ENCODE results near the gene LTBP1.

DNA sequence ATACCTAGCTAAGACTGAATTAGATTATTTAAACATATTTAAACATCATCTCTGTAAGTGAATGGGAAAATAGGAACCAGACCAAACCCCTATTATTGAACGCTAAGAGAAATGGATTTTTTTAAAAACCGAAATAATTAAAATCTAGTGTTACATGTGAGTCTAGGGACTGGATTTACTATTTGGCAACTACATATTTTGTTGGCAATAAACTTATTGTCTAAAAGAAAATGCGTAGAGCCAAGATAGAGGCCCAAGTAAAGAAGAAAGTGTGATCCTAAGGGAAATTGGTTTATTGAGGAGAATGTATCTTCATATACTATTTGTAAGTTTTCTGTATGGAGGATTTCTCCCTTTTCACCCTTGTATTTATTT lies 105.6 kb downstream of the LTBP1 start:
- TF ChIP-seq, protein P1, sequence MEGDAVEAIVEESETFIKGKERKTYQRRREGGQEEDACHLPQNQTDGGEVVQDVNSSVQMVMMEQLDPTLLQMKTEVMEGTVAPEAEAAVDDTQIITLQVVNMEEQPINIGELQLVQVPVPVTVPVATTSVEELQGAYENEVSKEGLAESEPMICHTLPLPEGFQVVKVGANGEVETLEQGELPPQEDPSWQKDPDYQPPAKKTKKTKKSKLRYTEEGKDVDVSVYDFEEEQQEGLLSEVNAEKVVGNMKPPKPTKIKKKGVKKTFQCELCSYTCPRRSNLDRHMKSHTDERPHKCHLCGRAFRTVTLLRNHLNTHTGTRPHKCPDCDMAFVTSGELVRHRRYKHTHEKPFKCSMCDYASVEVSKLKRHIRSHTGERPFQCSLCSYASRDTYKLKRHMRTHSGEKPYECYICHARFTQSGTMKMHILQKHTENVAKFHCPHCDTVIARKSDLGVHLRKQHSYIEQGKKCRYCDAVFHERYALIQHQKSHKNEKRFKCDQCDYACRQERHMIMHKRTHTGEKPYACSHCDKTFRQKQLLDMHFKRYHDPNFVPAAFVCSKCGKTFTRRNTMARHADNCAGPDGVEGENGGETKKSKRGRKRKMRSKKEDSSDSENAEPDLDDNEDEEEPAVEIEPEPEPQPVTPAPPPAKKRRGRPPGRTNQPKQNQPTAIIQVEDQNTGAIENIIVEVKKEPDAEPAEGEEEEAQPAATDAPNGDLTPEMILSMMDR (IDR thresholded peaks at IDR 0.05), result no peak
- TF ChIP-seq POLR2AphosphoS5 (IDR thresholded peaks at IDR 0.05; ENCODE audit: insufficient read depth in 1 of 2, low read depth in 1 of 2) (no peak), POLR2A (IDR thresholded peaks at IDR 0.05) (no peak)

Data from vagina (tissue), 2 donors.